GM12864 (cell line): Measurements from ENCODE around the gene DUSP8.

Experiments
- DNase-seq: peaks from one replicate; pipeline ENCODE4 v3.0.0-alpha.2; 2011; ENCODE audit warnings: low read depth
- H3K4me3 ChIP-seq: 2 replicates; pipeline ENCODE4 v1.5.1; 2011; ENCODE audit warnings: mild to moderate bottlenecking, low read depth, low read length, control low read depth
- CTCF ChIP-seq: IDR thresholded peaks from 2 replicates; pipeline ENCODE4 v1.5.1; 2011; ENCODE audit warnings: low read depth, mild to moderate bottlenecking, moderate library complexity, low read length, control low read depth, inconsistent platforms; ENCODE audit errors: missing control alignments

Gene DUSP8

GRCh38 chr11:1532606-1533341 is 39.3 kb downstream of the DUSP8 start:
- H3K4me3 ChIP-seq = no peak overlapping the region
- no peak for TF ChIP-seq CTCF
- no peak for DNase-seq

- no peak for DNase-seq
- TF ChIP-seq CTCF = no peak
- H3K4me3 ChIP-seq = no peak overlapping the region
Measured at GRCh38 chr11:1532014-1532586, 40.0 kb downstream of the DUSP8 start.

GRCh38 chr11:1531449-1532013 is 40.5 kb downstream of the DUSP8 start:
- TF ChIP-seq CTCF = no peak
- DNase-seq = no peak
- H3K4me3 ChIP-seq = no peak overlapping the region

- no peak overlapping the region for H3K4me3 ChIP-seq
- no peak for DNase-seq
- no peak for TF ChIP-seq CTCF
Measured at GRCh38 chr11:1530686-1531448, 41.2 kb downstream of the DUSP8 start.

- TF ChIP-seq CTCF = no peak
- no peak for DNase-seq
- H3K4me3 ChIP-seq = no peak overlapping the region
Measured at GRCh38 chr11:1529774-1530173, 42.3 kb downstream of the DUSP8 start.

GRCh38 chr11:1529286-1529685 is 42.8 kb downstream of the DUSP8 start:
- no peak for DNase-seq
- TF ChIP-seq CTCF = no peak

More at GRCh38 chr11:1529286-1529685, 42.8 kb downstream of the DUSP8 start:
- no peak overlapping the region for H3K4me3 ChIP-seq
